Measurements from ENCODE around the gene HIC2.
"Not testable (repeated sequence)": the region's sequence is repeated elsewhere in the genome, so short reads cannot be mapped to it uniquely, and the experiment has no call there.

Gene HIC2

DNA sequence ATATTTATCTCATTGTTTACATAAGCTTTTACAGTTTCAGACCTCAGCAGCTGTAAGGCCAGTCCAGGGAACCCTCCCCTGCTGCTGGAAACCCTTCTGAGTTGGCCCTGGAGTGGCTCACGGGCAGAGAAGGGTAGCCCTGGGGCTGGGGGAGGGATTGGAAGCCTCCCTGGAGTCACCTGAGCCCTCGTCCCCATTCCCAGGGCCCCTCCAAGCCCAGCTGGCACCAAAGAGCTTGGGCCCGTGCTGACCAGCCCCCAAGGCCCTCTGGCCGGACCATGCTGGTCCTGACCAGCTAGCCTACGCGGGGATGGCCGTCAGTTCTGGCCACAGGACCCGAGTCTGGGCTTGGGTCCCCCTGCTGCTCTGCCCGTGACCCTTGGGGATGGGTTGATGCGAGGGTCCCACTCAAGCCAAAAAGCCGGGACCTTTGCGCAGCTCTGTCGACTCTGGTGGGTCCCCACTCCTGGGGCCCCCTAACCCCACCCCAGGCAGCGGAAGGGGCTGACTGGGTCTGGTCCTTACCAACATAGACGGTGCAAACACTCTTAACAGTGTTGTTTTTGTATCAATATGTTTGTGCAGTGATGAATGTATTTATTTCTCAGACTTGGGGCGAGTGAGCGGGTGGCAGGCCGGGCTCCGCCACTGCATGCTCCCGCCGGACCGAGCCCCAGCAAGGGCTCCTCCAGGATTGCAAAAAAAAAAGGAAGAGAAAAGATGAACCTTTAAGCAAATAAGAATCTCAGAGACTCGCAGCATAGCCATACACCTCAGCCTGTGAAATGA, 32.6 kb downstream of the HIC2 start:
- DNase-seq (ENCODE audit: low read depth in 2 of 2): no peak

- no peak for DNase-seq (ENCODE audit: low read depth in 2 of 2)
These were observed 33.2 kb downstream of the HIC2 start for GRCh38 chr22:21450320-21450831.

- no peak for DNase-seq (ENCODE audit: low read depth in 2 of 2)
These were observed 33.7 kb downstream of the HIC2 start for GRCh38 chr22:21450858-21451353.

DNA sequence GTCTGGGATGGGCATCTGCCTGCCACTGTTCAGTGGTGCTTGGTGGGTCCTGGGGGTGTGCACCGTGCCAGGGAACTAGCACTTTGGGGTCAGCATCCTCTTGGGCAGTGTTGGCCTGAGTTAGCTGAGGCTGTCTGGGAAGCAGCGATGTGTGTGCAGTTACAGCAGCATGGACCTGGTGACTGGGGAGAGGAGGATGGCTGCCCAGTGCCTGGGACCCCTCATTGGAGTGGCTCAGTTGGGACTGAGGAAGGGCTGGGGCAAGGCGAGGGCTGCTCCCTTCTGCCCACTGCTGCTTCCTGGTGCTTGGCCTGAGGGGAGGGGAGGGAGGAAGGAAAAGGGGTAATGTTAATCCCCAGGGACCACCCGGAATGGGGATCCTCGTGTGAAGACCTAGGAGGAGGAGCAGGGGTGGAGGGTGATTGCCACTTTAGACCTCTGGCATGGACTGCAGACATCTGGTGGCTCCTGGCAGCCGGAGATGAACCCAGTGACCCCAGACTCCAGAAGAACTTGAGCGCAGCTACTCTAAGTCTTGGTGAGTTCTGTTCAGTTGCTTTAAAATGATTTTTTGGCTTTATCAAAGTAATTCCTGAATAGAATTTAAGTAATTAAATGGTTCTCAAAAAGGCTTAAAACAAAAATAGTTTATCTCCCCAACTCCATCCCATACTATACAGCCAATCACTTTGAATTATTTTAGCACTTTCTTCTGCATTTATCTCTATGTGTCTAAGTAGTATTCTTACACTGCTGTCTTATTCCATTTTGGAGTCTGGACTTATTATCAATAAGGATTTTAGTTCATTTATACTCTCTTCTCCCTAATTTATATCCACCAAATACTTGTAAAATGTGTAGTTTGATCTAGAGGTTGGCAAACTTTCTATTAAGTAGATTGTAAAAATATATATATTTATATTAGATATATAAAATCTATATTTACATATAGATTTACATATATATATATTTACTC, 34.7 kb downstream of the HIC2 start:
- DNase-seq (ENCODE audit: low read depth in 2 of 2): no peak

GRCh38 chr22:21452666-21453065, 35.5 kb downstream of the HIC2 start:
- DNase-seq (ENCODE audit: low read depth in 2 of 2): not testable (repeated sequence)

DNA sequence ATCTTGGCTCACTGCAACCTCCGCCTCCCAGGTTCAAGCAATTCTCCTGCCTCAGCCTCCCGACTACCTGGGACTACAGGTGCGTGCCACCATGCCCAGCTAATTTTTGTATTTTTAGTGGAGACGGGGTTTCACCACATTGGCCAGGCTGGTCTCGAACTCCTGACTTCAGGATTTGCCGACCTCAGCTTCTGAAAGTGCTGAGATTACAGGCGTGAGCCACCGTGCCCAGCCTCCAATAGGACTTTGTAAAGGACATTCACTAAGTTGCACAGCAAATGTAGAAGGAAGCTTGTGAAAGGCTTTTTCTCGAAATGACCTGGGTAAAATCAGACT, 37.8 kb downstream of the HIC2 start:
- DNase-seq (ENCODE audit: low read depth in 2 of 2): not testable (repeated sequence)

DNA sequence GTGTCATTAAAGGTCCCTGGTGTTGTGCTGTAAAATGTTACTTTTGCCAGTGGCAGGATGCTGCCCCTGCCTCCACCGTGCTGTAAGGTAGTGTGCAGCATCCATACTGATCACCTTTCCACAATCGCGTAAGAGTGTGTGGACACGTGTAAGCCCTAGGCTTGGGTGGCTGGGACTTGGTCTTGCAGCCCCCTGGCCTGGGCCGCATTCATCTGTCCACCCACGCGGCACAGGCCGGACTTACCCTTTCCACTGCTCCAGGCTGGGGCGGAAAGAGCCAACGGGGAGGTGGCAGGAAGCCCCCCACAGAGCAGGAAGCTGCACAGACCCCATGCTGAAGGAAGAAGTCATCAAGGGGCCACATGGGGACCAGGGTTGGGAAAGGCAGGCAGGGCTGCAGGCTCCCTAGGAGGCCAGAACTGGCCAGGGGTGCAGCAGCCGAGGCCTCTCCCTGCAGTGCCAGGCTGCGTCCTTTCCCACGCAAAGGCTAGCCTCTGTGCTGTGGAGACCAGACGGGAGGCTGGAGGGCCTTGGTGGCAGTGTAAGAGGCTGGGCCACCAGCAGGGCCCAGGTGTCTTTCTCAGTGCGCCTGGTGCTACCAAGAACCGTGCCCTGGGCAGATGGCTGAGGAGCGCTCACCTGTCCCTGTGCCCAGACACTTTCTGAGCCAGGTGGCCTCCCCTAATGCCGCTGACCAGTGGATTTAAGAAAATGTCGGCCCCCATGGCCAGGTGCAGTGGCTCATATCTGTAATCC, 38.3 kb downstream of the HIC2 start:
- DNase-seq (ENCODE audit: low read depth in 2 of 2): no peak

- DNase-seq (ENCODE audit: low read depth in 2 of 2): no peak
These were observed 40.0 kb downstream of the HIC2 start for GRCh38 chr22:21457023-21457787.

DNA sequence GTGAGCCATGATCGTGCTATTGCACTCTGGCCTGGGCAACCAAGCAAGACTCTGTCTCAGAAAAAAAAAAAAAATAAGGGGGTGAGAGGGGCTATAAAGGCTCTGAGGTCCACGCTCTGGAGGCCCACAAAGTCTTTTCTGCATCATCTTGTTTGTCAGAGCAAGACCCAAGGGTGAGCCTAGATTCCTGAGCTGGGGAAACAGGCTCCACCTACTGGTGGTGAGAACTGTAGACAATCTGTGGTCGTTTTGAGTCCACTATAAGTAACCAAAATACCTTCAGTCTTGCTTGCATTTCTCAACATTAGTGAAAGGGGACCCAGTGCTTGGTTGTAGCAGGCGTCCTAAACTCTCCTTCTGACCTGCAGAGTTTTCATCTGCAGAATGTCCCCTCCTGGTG, 45.5 kb downstream of the HIC2 start:
- DNase-seq (ENCODE audit: low read depth in 2 of 2): not testable (repeated sequence)

- not testable (repeated sequence) for DNase-seq (ENCODE audit: low read depth in 2 of 2)
These were observed 50.4 kb downstream of the HIC2 start, which contains the start of gene TMEM191C for GRCh38 chr22:21467337-21468193. Gene TMEM191C (plus strand): TSS chr22:21467387. CDS start chr22:21467460, 73 bp downstream.

- DNase-seq (ENCODE audit: low read depth in 2 of 2): peak; percentile 82 to 92
These were observed 51.3 kb downstream of the HIC2 start for GRCh38 chr22:21468194-21469096.

GRCh38 chr22:21469097-21469994, 52.2 kb downstream of the HIC2 start:
- not testable (repeated sequence) for DNase-seq (ENCODE audit: low read depth in 2 of 2)

GRCh38 chr22:21472984-21473383, 55.8 kb downstream of the HIC2 start:
- not testable (repeated sequence) for DNase-seq (ENCODE audit: low read depth in 2 of 2)

DNA sequence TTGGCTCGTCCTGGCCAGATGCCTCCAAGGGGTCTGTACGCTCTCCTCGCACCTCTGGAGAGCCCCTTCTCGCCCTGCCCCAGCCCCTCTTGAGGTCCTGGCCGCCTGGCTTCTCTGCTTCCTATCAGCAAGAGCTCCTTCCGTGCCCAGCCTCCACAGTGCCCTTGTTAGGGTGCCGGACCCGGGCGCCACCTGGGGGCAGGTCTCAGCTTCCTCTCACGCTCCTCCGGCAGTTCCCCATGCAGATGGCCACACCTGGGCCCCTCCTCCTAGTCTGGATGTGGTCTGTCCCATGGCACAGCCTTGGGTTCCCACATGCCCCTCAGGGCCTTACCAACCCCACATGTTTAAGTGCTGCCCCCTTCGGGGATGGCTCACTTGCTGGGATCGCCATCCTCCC, 56.5 kb downstream of the HIC2 start:
- not testable (repeated sequence) for DNase-seq (ENCODE audit: low read depth in 2 of 2)

DNA sequence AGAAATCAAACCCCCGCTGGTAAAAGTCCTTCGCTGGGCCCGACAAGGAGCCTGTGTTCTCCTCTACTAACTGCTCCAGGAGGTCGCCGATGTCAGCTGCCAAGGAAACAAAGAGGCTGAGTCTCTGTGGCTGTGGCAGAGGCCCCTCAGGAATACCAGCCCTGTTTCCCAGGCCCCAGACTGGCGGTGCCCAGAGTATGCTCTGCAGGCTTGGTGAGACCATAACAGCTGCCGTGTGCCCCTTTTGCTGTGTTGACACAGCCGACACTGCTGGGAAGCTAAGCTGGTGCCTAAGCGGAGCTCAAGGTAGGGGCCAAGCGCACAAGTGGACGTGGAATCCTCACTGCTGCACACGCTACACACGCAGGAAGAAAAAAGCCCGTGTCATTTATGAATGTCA, 66.9 kb downstream of the HIC2 start:
- not testable (repeated sequence) for DNase-seq (ENCODE audit: low read depth in 2 of 2)

DNA sequence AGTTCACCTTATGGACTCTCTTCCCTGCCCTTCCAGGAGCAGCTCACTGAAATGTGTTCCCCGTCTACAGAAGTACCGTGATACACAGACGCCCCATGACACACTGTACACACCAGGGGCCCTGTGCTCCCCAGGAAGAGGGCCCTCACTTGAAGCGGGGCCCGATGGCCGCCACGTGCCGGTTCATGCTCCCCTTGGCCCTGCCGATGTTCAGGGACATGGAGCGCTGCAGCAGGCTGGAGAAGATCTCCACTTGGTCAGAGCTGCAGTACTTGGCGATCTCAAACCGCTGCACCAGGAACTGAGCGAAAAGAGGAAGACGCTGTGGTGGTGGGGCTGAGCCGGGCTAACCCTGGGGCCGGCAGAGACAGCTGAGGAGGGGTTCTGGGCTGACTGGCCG, 70.6 kb downstream of the HIC2 start:
- not testable (repeated sequence) for DNase-seq (ENCODE audit: low read depth in 2 of 2)

DNA sequence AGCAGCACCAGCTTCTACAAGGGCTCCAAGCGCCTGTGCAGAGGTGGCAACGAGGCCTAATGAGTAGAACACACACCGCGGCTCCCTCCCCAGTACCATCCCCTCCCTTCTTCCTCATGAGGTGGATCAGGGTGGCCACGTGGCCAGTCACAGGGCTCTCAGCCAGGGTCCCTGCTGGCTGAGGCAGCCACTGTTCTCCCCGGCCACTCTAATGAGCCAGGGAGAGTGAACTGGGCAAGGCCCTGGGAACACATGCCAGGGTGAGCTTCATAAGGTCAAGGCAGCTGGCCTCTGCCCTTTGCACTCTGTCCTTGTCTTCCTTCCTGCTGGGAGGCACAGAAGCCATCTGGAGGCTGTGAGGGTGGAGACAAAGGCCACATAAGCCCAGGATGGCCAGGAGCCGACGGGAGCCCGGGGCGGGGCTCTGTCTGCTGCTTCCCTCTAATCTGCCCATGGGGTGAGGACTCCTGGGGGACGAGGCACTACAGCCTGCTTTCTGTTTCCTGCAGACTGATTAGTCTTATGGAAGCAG, 72.0 kb downstream of the HIC2 start:
- DNase-seq (ENCODE audit: low read depth in 2 of 2): not testable (repeated sequence)

Measured in stimulated activated CD8-positive, alpha-beta memory T cell treated with anti-CD3 and anti-CD28 coated beads, Interleukin-7, amount 100 ng/mL, for 4 hours (primary cell).